Naive thymus-derived CD4-positive, alpha-beta T cell (primary cell): ENCODE results near the gene TTC7B. TPM values are rescaled to one million over a fixed set of nuclear protein-coding genes. Genes with fewer than 3 reads are reported as not detected.

ENCODE experiments used
- ATAC-seq: fragments of 150-1000 bp; cut with Tn5 transposase; 2 replicates; pipeline ENCODE4 v1.10.0; 2021; ENCODE audit warnings: mild to moderate bottlenecking, moderate library complexity
- CTCF ChIA-PET: fragments of 350-600 bp; sonication (Branson Sonifier 250); formaldehyde crosslinking; loops from one replicate; lab custom pipeline; 2021; ENCODE audit warnings: antibody characterized with exemption; lab: Charles Lee
- POLR2A ChIA-PET: fragments of 350-600 bp; sonication (Branson Sonifier 250); formaldehyde crosslinking; loops from one replicate; lab custom pipeline; 2021; ENCODE audit warnings: antibody characterized with exemption, inconsistent platforms; lab: Charles Lee
- DNase-seq, 9 donors: peaks; one replicate each; pipeline versions ENCODE4 v3.0.0 to v3.0.0-alpha.2; 2020 to 2022; ENCODE audit warnings: mixed read lengths in 1 of 9
- H3K27ac ChIP-seq: one replicate; pipeline ENCODE4 v1.7.0; 2013; ENCODE audit warnings: mild to moderate bottlenecking, low read depth, low read length, moderate library complexity
- H3K27me3 ChIP-seq, 2 donors: one replicate each; pipeline ENCODE4 v1.7.0; 2013; ENCODE audit warnings: low read length in 2 of 2, mild to moderate bottlenecking in 2 of 2, moderate library complexity in 2 of 2; ENCODE audit not compliant: control insufficient read depth in 2 of 2, insufficient read depth in 2 of 2
- H3K36me3 ChIP-seq, 3 experiments: 1 replicate in 2 of 3; 2 replicates in 1 of 3; pipeline ENCODE4 v1.7.0; 2013; ENCODE audit warnings: low read length in 3 of 3, mild to moderate bottlenecking in 3 of 3, moderate library complexity in 1 of 3; ENCODE audit not compliant: insufficient read depth in 3 of 3, control insufficient read depth in 2 of 3
- H3K4me1 ChIP-seq, 2 donors: one replicate each; pipeline ENCODE4 v1.7.0; 2013; ENCODE audit warnings: low read length in 2 of 2, mild to moderate bottlenecking in 2 of 2, moderate library complexity in 1 of 2; ENCODE audit not compliant: control insufficient read depth in 2 of 2, insufficient read depth in 2 of 2
- H3K4me3 ChIP-seq: 2 replicates; pipeline ENCODE4 v1.7.0; 2013; ENCODE audit warnings: mild to moderate bottlenecking, low read length
- H3K9me3 ChIP-seq, 3 experiments: 1 replicate in 2 of 3; 2 replicates in 1 of 3; pipeline ENCODE4 v1.7.0; 2013; ENCODE audit warnings: low read length in 3 of 3; ENCODE audit not compliant: control insufficient read depth in 2 of 3
- H3K27ac Mint-ChIP-seq, 9 donors: one replicate each; pipeline ENCODE4 v1.8.0; 2020 to 2022; ENCODE audit warnings: mixed read lengths in 9 of 9, mild to moderate bottlenecking in 8 of 9, moderate library complexity in 5 of 9, inconsistent platforms in 2 of 9
- H3K27me3 Mint-ChIP-seq, 5 donors: one replicate each; pipeline ENCODE4 v1.8.0; 2021 to 2022; ENCODE audit warnings: mixed read lengths in 5 of 5, mild to moderate bottlenecking in 1 of 5
- H3K36me3 Mint-ChIP-seq, 5 donors: one replicate each; pipeline ENCODE4 v1.8.0; 2020 to 2022; ENCODE audit warnings: mixed read lengths in 5 of 5, mild to moderate bottlenecking in 3 of 5, inconsistent platforms in 1 of 5
- H3K4me1 Mint-ChIP-seq, 7 donors: one replicate each; pipeline ENCODE4 v1.8.0; 2020 to 2022; ENCODE audit warnings: mixed read lengths in 7 of 7, mild to moderate bottlenecking in 3 of 7, inconsistent platforms in 1 of 7
- H3K4me3 Mint-ChIP-seq, 10 donors: one replicate each; pipeline ENCODE4 v1.8.0; 2020 to 2022; ENCODE audit warnings: mild to moderate bottlenecking in 10 of 10, mixed read lengths in 10 of 10, moderate library complexity in 6 of 10, inconsistent platforms in 2 of 10
- H3K9me3 Mint-ChIP-seq, 11 donors: one replicate each; pipeline ENCODE4 v1.8.0; 2020 to 2022; ENCODE audit warnings: mixed read lengths in 11 of 11, mild to moderate bottlenecking in 4 of 11, inconsistent platforms in 1 of 11, moderate library complexity in 1 of 11
- intact Hi-C, 2 donors: fragments of 100-400 bp; cut with micrococcal nuclease; formaldehyde crosslinking; loops; one replicate each; pipeline ENCODE4 v1.15.1; 2023
- polyA plus RNA-seq, 2 donors: library from polyadenylated mRNA; unstranded; fragments of 300-500 nt; fragmentation: Illumina TruSeq; gene quantifications; one replicate each; pipeline ENCODE4 v1.2.3, GENCODE V29; 2021
- total RNA-seq, 6 experiments: library from RNA in 5 of 6; stranded (reverse) in 5 of 6; gene quantifications; 1 replicate in 5 of 6; 2 replicates in 1 of 6; pipeline ENCODE4 v1.2.3 and lab custom pipeline; 2021 to 2026

Gene TTC7B
- total and polyA plus RNA-seq, 7 experiments from 2014 or later = 0.08 to 9.5 (median 3.4) TPM; not detected in 2

DNA sequence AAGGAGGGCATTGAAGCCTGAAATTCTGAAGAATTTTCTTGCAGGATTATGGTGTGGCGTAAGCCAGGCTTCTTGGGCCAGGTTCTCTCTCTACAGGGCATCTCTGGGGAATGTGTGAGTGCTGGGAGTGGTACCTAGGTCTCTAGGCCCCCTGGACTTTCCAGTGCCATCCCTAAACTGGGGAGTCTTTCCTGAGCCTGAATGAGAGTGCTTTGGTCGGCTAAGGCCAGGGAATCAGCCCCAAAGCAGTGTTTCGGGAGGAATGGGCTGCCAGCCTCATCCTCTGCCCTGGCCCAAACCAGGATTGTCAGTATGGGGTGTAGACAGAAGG lies 325.5 kb downstream of the TTC7B start:
- intact Hi-C loops = no loop called here
- Mint-ChIP-seq H3K27me3 (peaks cover 0 to 10% (median 0%) of the 10 kb centered on the region in 5 donors), H3K36me3 (no peaks in the 10 kb centered on the region), H3K9me3 (peaks cover 0 to 7% (median 0%) of the 10 kb centered on the region in 11 donors), H3K4me3 (no peak overlapping the region), H3K4me1 (peaks cover 0 to 2% (median 0%) of the 10 kb centered on the region in 7 donors), H3K27ac (no peak overlapping the region)
- H3K27me3 ChIP-seq = no peaks in the 10 kb centered on the region
- H3K4me3 ChIP-seq = no peak overlapping the region
- H3K27ac ChIP-seq = no peak overlapping the region
- ATAC-seq = no peak
- POLR2A ChIA-PET = no interaction called here
- CTCF ChIA-PET = no interaction called here
- no peaks in the 10 kb centered on the region for H3K36me3 ChIP-seq
- no peaks in the 10 kb centered on the region for H3K4me1 ChIP-seq
- H3K9me3 ChIP-seq = no peaks in the 10 kb centered on the region
- DNase-seq = no peak

DNA sequence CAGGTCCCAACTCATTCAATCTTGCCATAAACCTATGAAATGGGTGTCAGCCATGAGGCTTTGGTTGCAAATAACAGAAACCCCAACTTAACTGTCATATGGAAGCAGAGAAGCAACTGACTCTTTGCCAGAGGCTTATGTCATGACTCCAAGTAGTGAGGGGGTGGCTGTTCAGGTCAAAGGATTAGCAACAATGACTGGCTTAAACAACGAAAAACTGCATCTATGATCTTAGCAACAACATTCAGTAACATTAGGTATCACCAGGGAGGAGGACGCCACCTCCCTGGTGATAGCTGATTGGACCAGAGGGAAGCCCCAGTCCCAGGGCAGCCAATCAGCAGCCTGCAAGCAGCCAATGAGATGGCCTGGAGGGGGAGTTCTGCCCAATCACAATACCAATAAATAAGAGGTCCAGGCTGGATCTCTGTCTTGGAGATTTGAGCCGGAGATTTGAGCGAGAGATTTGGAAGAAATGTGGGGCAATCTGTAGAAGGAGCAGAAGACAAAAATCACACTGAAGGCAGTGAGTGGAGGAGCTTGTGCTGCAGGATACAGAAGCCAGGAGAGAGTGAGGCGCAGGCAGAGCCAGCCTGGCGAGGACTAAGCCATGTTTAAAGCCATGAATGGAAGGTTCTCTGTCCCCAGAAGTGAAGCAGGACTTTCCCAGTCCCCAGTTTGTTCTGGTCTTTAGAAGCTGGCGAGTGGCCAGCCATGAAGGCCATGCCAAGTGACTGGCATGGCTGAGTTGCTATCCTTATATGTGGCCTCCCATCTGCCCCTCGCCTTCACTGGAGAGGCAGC lies 326.1 kb downstream of the TTC7B start:
- Mint-ChIP-seq H3K4me1 (peaks cover 0 to 2% (median 0%) of the 10 kb centered on the region in 7 donors), H3K27me3 (peaks cover 0 to 10% (median 0%) of the 10 kb centered on the region in 5 donors), H3K4me3 (no peak overlapping the region), H3K27ac (peak overlapping the region in 1 of 9 donors; percentile 27), H3K36me3 (no peaks in the 10 kb centered on the region), H3K9me3 (peaks cover 0 to 5% (median 0%) of the 10 kb centered on the region in 11 donors)
- no peak for DNase-seq
- no peak overlapping the region for H3K4me3 ChIP-seq
- no peak overlapping the region for H3K27ac ChIP-seq
- ChIA-PET POLR2A (no interaction called here), CTCF (no interaction called here)
- H3K27me3 ChIP-seq = no peaks in the 10 kb centered on the region
- no peaks in the 10 kb centered on the region for H3K4me1 ChIP-seq
- H3K36me3 ChIP-seq = no peaks in the 10 kb centered on the region
- ATAC-seq = no peak
- H3K9me3 ChIP-seq = no peaks in the 10 kb centered on the region
- intact Hi-C loops = no loop called here

DNA sequence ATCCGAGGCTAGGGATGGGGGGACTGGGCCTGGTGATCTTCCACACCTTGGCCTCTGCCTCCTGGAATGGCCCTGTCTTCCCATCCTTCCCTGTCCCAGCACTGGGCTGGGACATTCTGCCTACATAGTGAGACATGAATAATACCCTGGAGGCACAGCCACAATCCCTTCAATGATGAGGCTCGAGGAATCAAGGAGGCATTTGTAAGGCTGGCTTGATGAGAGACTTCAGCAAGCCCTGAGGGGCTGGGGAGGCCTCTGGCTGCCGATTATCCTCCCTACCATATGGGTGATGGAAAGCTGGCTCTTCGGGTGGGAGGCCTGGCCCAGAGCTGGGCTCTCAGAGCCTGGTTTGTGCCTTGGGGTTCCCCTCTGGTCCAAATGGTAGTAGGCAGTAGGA lies 326.9 kb downstream of the TTC7B start:
- Histone ChIP-seq H3K27me3 (no peaks in the 10 kb centered on the region), H3K9me3 (no peaks in the 10 kb centered on the region), H3K4me1 (peaks cover 0 to under 1% of the 10 kb centered on the region in 2 donors), H3K27ac (no peak overlapping the region), H3K36me3 (no peaks in the 10 kb centered on the region), H3K4me3 (no peak overlapping the region)
- H3K27ac Mint-ChIP-seq = no peak overlapping the region
- H3K9me3 Mint-ChIP-seq = peaks cover 0 to 2% (median 0%) of the 10 kb centered on the region in 11 donors
- DNase-seq = no peak
- no peak for ATAC-seq
- CTCF ChIA-PET = no interaction called here
- H3K27me3 Mint-ChIP-seq = peaks cover 0 to 11% (median 0%) of the 10 kb centered on the region in 5 donors
- no peaks in the 10 kb centered on the region for H3K36me3 Mint-ChIP-seq
- intact Hi-C loops = no loop called here
- no peak overlapping the region for H3K4me3 Mint-ChIP-seq
- H3K4me1 Mint-ChIP-seq = peaks cover 0 to 4% (median 3%) of the 10 kb centered on the region in 7 donors
- POLR2A ChIA-PET = no interaction called here

DNA sequence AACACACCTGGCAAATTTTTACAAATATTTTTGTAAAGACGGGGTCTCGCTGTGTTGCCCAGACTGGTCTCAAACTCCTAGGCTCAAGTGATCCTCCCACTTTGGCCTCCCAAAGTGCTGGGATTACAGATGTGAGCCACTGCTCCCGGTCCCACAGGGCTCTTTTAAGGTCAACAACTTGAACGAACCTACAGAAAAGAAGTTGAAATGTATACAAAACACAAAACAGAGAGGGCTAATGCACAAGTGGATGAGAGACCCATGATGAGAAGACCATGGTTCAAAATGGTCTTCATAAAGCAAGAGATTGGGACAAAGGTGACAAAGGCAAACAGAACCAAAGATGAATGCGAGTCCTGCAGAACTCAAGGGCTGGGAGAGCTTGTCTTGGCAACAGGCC lies 328.0 kb downstream of the TTC7B start:
- peaks cover 0 to 12% (median 0%) of the 10 kb centered on the region in 5 donors for H3K27me3 Mint-ChIP-seq
- POLR2A ChIA-PET = no interaction called here
- CTCF ChIA-PET = no interaction called here

DNA sequence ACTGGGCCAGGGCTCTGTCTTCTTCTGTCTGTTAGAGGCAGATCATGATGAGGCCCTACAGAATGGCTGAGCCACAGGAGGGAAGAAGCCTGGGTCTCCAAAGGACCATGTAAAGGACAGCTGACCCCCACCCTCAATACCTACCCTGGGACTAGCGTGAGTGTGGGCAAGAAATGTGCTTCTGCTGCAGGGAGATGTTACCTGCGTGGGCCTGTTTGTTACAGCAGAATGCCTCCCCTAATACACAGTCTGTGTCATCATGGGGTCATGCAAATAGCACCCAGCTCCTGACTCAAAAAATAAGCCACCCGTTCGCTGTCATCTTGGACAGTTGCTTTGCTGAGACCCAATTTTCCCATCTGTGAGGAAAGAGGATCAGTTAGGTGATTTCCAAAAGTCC lies 328.8 kb downstream of the TTC7B start:
- Mint-ChIP-seq H3K36me3 (no peaks in the 10 kb centered on the region), H3K4me3 (no peak overlapping the region), H3K27ac (no peak overlapping the region), H3K9me3 (peaks cover 0 to 2% (median 0%) of the 10 kb centered on the region in 11 donors), H3K4me1 (peaks cover 4 to 17% (median 16%) of the 10 kb centered on the region in 7 donors), H3K27me3 (peaks cover 0 to 10% (median 0%) of the 10 kb centered on the region in 5 donors)
- ATAC-seq (no peak), DNase-seq (no peak)
- H3K9me3 ChIP-seq = no peaks in the 10 kb centered on the region
- CTCF ChIA-PET = no interaction called here
- H3K4me1 ChIP-seq = peaks cover 9 to 14% of the 10 kb centered on the region in 2 donors
- intact Hi-C loops = no loop called here
- H3K27ac ChIP-seq = no peak overlapping the region
- H3K4me3 ChIP-seq = no peak overlapping the region
- POLR2A ChIA-PET = no interaction called here
- no peaks in the 10 kb centered on the region for H3K36me3 ChIP-seq
- H3K27me3 ChIP-seq = no peaks in the 10 kb centered on the region

More for the DNA sequence above, 328.0 kb downstream of the TTC7B start:
- intact Hi-C loops = no loop called here
- H3K4me1 ChIP-seq = peaks cover 8 to 9% of the 10 kb centered on the region in 2 donors
- Mint-ChIP-seq H3K36me3 (no peaks in the 10 kb centered on the region), H3K9me3 (peaks cover 0 to 2% (median 0%) of the 10 kb centered on the region in 11 donors), H3K27ac (no peak overlapping the region), H3K4me1 (peaks cover 4 to 15% (median 12%) of the 10 kb centered on the region in 7 donors), H3K4me3 (no peak overlapping the region)
- H3K9me3 ChIP-seq = no peaks in the 10 kb centered on the region
- H3K4me3 ChIP-seq = no peak overlapping the region
- DNase-seq (no peak), ATAC-seq (no peak)
- no peak overlapping the region for H3K27ac ChIP-seq
- no peaks in the 10 kb centered on the region for H3K27me3 ChIP-seq
- no peaks in the 10 kb centered on the region for H3K36me3 ChIP-seq

DNA sequence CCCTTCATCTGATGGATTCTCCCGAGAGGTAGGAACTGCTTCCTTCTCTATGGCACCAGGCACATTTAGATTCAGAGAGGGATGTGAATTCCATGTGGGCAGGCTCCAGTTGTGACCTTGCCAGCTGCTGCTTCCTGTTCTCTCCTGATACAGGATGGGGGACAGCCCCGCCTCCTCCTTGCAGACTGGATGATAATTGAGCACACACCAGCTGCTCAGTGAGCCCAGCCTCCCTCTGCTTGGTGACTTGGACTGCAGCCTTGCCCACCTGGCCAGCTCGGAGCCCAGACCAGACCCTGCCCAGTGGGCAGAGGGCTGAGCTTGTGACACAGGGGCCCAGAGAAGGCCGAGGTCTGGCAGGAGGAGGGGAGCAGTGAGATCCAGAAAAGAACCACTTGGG lies 329.2 kb downstream of the TTC7B start:
- Mint-ChIP-seq H3K27ac (no peak overlapping the region), H3K36me3 (no peaks in the 10 kb centered on the region), H3K4me1 (peaks cover 4 to 17% (median 16%) of the 10 kb centered on the region in 7 donors), H3K27me3 (peaks cover 0 to 10% (median 0%) of the 10 kb centered on the region in 5 donors), H3K9me3 (peaks cover 0 to 5% (median 0%) of the 10 kb centered on the region in 11 donors), H3K4me3 (no peak overlapping the region)
- Histone ChIP-seq H3K4me3 (no peak overlapping the region), H3K9me3 (no peaks in the 10 kb centered on the region), H3K27ac (no peak overlapping the region), H3K27me3 (no peaks in the 10 kb centered on the region), H3K4me1 (peaks cover 9 to 14% of the 10 kb centered on the region in 2 donors), H3K36me3 (no peaks in the 10 kb centered on the region)
- intact Hi-C loops = no loop called here
- ChIA-PET POLR2A (no interaction called here), CTCF (no interaction called here)
- ATAC-seq (no peak), DNase-seq (no peak)
